ENCODE results near the gene HS6ST1. TPM values are rescaled to one million over a fixed set of nuclear protein-coding genes. Genes with fewer than 3 reads are reported as not detected.

The HS6ST1 gene
- total RNA-seq, 1 donor from 2014 or later, result 17.9 TPM

GRCh38 chr2:128311216-128311754 is 7.4 kb downstream of the HS6ST1 start:
- no peak for DNase-seq (ENCODE audit: low read depth in 2 of 2)

- DNase-seq (ENCODE audit: low read depth in 2 of 2), result no peak
Measured at GRCh38 chr2:128310761-128311160, 7.9 kb downstream of the HS6ST1 start.

- no peak for DNase-seq (ENCODE audit: low read depth in 2 of 2)
Measured at GRCh38 chr2:128310094-128310716, 8.5 kb downstream of the HS6ST1 start.

GRCh38 chr2:128309280-128310093 is 9.2 kb downstream of the HS6ST1 start:
- DNase-seq (ENCODE audit: low read depth in 2 of 2), result no peak

GRCh38 chr2:128308889-128309279 is 9.8 kb downstream of the HS6ST1 start:
- no peak for DNase-seq (ENCODE audit: low read depth in 2 of 2)

- no peak for DNase-seq (ENCODE audit: low read depth in 2 of 2)
Measured at GRCh38 chr2:128308284-128308731, 10.4 kb downstream of the HS6ST1 start.

GRCh38 chr2:128307595-128307994 is 11.1 kb downstream of the HS6ST1 start:
- no peak for DNase-seq (ENCODE audit: low read depth in 2 of 2)

GRCh38 chr2:128306931-128307460 is 11.7 kb downstream of the HS6ST1 start:
- no peak for DNase-seq (ENCODE audit: low read depth in 2 of 2)

GRCh38 chr2:128306081-128306930 is 12.4 kb downstream of the HS6ST1 start:
- peak in 1 of 2 donors; percentile 51 for DNase-seq (ENCODE audit: low read depth in 2 of 2)

GRCh38 chr2:128305555-128306080 is 13.1 kb downstream of the HS6ST1 start:
- DNase-seq (ENCODE audit: low read depth in 2 of 2), result no peak

- DNase-seq (ENCODE audit: low read depth in 2 of 2), result peak; percentile 75 to 76
Measured at GRCh38 chr2:128304715-128305554, 13.7 kb downstream of the HS6ST1 start.

GRCh38 chr2:128304330-128304714 is 14.3 kb downstream of the HS6ST1 start:
- DNase-seq (ENCODE audit: low read depth in 2 of 2), result no peak

GRCh38 chr2:128303911-128304310 is 14.8 kb downstream of the HS6ST1 start:
- no peak for DNase-seq (ENCODE audit: low read depth in 2 of 2)

GRCh38 chr2:128303095-128303791 is 15.4 kb downstream of the HS6ST1 start:
- DNase-seq (ENCODE audit: low read depth in 2 of 2), result no peak

- DNase-seq (ENCODE audit: low read depth in 2 of 2), result no peak
Measured at GRCh38 chr2:128302744-128303067, 16.0 kb downstream of the HS6ST1 start.

- no peak for DNase-seq (ENCODE audit: low read depth in 2 of 2)
Measured at GRCh38 chr2:128302011-128302743, 16.5 kb downstream of the HS6ST1 start.

GRCh38 chr2:128301501-128301966 is 17.1 kb downstream of the HS6ST1 start:
- DNase-seq (ENCODE audit: low read depth in 2 of 2), result no peak

- DNase-seq (ENCODE audit: low read depth in 2 of 2), result no peak
Measured at GRCh38 chr2:128301021-128301420, 17.6 kb downstream of the HS6ST1 start.

Data from lung microvascular endothelial cell (primary cell).